Brain microvascular endothelial cell (primary cell): ENCODE results near the gene CHD3.

Experiments used
- DNase-seq: peaks from one replicate; pipeline ENCODE4 v3.0.0-alpha.2; 2020
- H3K27ac ChIP-seq: fragments of 250-450 bp; sonication (Bioruptor Pico); 2 replicates; pipeline ENCODE4 v1.5.1; 2020; ENCODE audit warnings: mild to moderate bottlenecking, moderate library complexity
- H3K27me3 ChIP-seq: fragments of 250-450 bp; sonication (Bioruptor Pico); replicated peaks from 2 replicates; pipeline ENCODE4 v1.5.1; 2020; ENCODE audit warnings: mild to moderate bottlenecking
- H3K36me3 ChIP-seq: fragments of 250-450 bp; sonication (Bioruptor Pico); replicated peaks from 2 replicates; pipeline ENCODE4 v1.5.1; 2020; ENCODE audit warnings: mild to moderate bottlenecking
- H3K4me3 ChIP-seq: 2 replicates; pipeline ENCODE4 v1.5.1; 2011; ENCODE audit warnings: low read depth, mild to moderate bottlenecking, control low read depth, low read length, moderate library complexity
- CTCF ChIP-seq: IDR thresholded peaks from 2 replicates; pipeline ENCODE4 v1.5.1; 2011; ENCODE audit warnings: low read depth, mild to moderate bottlenecking, moderate library complexity, low read length, control low read depth, inconsistent platforms; ENCODE audit errors: missing control alignments
- in situ Hi-C: cut with HindIII; loops from 2 replicates; pipeline ENCODE4 v1.10.0; 2017; ENCODE audit warnings: low sequenced_read_pairs, low pct_ligation_motif_present

CHD3 gene

DNA sequence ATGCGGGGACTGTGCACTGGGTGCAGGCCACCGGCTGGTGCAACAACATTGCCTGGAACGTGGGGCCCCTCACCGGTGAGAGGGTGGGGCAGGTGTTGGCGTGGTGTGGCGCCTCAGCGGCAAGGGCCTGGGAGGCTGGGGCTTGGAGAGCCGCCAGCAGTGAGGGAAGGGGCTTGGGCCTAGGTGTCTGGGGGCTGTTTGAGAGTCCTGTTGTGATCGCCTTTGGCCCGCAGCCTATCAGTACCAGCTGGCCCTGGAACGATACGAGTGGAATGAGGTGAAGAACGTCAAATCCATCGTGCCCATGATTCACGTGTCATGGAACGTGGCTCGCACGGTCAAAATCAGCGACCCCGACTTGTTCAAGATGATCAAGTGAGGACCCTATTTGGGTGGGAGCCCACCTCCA lies 36.3 kb upstream of the CHD3 start:
- no peaks in the 10 kb centered on the region for H3K27me3 ChIP-seq
- in situ Hi-C loops = no loop called here
- H3K36me3 ChIP-seq = peaks cover 49% of the 10 kb centered on the region
- DNase-seq = no peak
- H3K27ac ChIP-seq = no peak overlapping the region
- H3K4me3 ChIP-seq = no peak overlapping the region
- no peak for TF ChIP-seq CTCF

GRCh38 chr17:7852919-7853690 lies 35.5 kb upstream of the CHD3 start:
- in situ Hi-C loops = no loop called here
- H3K4me3 ChIP-seq = no peak overlapping the region
- H3K27me3 ChIP-seq = no peaks in the 10 kb centered on the region
- H3K27ac ChIP-seq = no peak overlapping the region
- H3K36me3 ChIP-seq = peaks cover 44% of the 10 kb centered on the region
- no peak for TF ChIP-seq CTCF
- DNase-seq = no peak

GRCh38 chr17:7853691-7854038 lies 34.9 kb upstream of the CHD3 start:
- in situ Hi-C loops = no loop called here
- Histone ChIP-seq H3K4me3 (no peak overlapping the region), H3K27ac (no peak overlapping the region), H3K27me3 (no peaks in the 10 kb centered on the region), H3K36me3 (peaks cover 43% of the 10 kb centered on the region)
- no peak for TF ChIP-seq CTCF
- DNase-seq = no peak

DNA sequence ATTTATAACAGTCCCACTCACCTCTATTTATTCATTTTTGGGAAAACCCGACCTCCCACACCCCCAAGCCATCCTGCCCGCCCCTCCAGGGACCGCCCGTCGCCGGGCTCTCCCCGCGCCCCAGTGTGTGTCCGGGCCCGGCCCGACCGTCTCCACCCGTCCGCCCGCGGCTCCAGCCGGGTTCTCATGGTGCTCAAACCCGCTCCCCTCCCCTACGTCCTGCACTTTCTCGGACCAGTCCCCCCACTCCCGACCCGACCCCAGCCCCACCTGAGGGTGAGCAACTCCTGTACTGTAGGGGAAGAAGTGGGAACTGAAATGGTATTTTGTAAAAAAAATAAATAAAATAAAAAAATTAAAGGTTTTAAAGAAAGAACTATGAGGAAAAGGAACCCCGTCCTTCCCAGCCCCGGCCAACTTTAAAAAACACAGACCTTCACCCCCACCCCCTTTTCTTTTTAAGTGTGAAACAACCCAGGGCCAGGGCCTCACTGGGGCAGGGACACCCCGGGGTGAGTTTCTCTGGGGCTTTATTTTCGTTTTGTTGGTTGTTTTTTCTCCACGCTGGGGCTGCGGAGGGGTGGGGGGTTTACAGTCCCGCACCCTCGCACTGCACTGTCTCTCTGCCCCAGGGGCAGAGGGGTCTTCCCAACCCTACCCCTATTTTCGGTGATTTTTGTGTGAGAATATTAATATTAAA lies 34.4 kb upstream of the CHD3 start:
- DNase-seq = no peak
- H3K27ac ChIP-seq = no peak overlapping the region

DNA sequence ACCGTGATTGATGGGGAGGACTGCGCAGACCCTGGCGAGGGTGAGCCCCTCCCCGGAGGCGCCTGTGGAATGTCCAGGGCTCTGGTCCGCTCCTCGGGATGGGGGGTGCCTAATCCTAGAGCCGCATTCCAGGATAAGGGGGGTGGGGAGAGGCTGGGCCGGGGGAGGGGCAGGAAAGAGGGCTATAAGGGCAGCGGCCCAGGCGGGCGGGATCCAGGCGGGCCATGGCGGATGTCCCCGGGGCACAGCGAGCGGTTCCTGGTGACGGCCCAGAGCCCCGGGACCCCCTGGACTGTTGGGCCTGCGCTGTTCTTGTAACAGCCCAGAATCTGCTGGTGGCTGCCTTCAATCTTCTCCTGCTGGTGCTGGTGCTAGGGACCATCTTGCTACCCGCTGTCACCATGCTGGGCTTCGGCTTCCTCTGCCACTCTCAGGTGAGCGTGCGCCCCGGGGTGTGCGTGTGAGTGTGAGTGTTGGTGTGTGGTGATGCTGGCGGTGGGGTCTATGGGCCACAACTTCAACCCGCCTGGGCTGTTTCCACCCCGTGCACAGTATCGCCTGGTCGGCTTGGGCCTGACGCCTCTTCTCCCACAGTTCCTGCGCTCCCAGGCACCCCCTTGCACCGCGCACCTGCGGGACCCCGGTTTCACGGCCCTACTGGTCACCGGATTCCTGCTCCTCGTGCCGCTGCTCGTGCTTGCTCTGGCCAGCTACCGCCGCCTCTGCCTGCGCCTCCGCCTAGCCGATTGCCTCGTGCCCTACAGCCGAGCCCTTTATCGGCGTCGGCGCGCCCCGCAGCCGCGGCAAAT lies 33.5 kb upstream of the CHD3 start, which contains the start of gene TMEM88:
Gene TMEM88, plus strand, starts transcription at position 216 of the 809 bp plus-strand sequence. Its CDS starts 9 bp downstream, at position 225.
- H3K36me3 ChIP-seq = peaks cover 31% of the 10 kb centered on the region
- TF ChIP-seq CTCF = no peak
- in situ Hi-C loops = no loop called here
- peak within 1 kb of the TSS; percentile 70 for H3K4me3 ChIP-seq
- H3K27ac ChIP-seq = peak within 1 kb of the TSS; percentile 1
- no peak for DNase-seq
- no peaks in the 10 kb centered on the region for H3K27me3 ChIP-seq

More for the DNA sequence above, 34.4 kb upstream of the CHD3 start:
- Histone ChIP-seq H3K27me3 (no peaks in the 10 kb centered on the region), H3K36me3 (peaks cover 39% of the 10 kb centered on the region), H3K4me3 (no peak overlapping the region)
- no peak for TF ChIP-seq CTCF
- in situ Hi-C loops = no loop called here
